Measurements from ENCODE around the gene AIP. TPM values are rescaled to one million over a fixed set of nuclear protein-coding genes. Genes with fewer than 3 reads are reported as not detected.
A peak's percentile ranks its signal among the peaks of the same experiment; 100 is the strongest.

Gene AIP
- total RNA-seq, 4 donors from 2014 or later = 65.4 to 87.5 (median 78.1) TPM

DNA sequence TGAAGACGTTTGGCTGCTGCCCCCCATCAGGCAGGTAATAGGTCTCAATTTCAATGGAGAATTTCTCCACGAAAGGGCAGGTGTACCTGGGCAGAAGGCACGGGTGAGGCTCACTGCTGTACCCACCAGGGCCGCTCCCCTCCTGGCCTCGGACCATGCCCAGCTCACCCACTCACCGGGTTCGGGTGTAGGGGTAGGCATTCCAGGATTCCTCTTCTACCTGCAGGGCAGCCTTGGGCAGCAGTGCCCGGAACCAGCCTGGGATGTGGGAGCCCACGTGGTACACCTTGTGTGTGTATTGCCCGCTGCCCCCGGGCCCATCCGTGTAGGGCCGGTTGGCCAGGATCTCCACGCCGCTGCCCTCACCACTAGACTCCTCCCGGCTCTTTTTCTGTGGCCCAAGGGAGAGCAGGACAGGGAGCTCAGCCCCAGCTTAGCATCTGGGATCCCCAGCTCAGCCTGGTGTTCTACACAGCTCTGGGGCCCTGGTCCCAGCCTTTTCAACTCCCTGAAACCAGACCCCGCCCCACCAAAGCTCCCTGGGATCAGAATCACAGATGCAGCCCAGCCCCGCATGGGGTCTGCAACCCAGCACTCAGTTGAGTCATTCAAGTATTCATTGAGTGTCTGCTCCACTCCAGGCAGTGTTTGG, 19.6 kb downstream of the AIP start:
- WGBS, 2 donors (ENCODE audit: low coverage in 1 of 2) = no CpG with 5 or more reads among the region's 18 CpGs
- Histone ChIP-seq H3K27ac (no peak overlapping the region), H3K9me3 (no peaks in the 10 kb centered on the region), H3K4me3 (no peak overlapping the region), H3K27me3 (peaks cover 32% of the 10 kb centered on the region), H3K36me3 (peaks cover 0 to 44% of the 10 kb centered on the region in 2 donors), H3K4me1 (peaks cover 0 to 46% (median 27%) of the 10 kb centered on the region in 3 donors)
- TF ChIP-seq CTCF (IDR thresholded peaks at IDR 0.05) (no peak), POLR2AphosphoS5 (IDR thresholded peaks at IDR 0.05) (no peak), POLR2A (IDR thresholded peaks at IDR 0.05) (no peak), EP300 (IDR thresholded peaks at IDR 0.05) (no peak)
- no peak for ATAC-seq

- WGBS, 2 donors (ENCODE audit: low coverage in 1 of 2) = 62 to 83% methylated on average over 4 to 8 of the region's 19 CpGs
- Histone ChIP-seq H3K36me3 (peaks cover 0 to 35% of the 10 kb centered on the region in 2 donors), H3K27me3 (peaks cover 32% of the 10 kb centered on the region), H3K4me3 (peak overlapping the region in 1 of 2 donors; percentile 67), H3K9me3 (no peaks in the 10 kb centered on the region), H3K4me1 (peaks cover 0 to 50% (median 30%) of the 10 kb centered on the region in 3 donors), H3K27ac (peak overlapping the region in 1 of 4 donors; percentile 98)
- no peak for ATAC-seq
- no peak for TF ChIP-seq CTCF (IDR thresholded peaks at IDR 0.05)
- no peak for TF ChIP-seq EP300 (IDR thresholded peaks at IDR 0.05)
- TF ChIP-seq POLR2AphosphoS5 (IDR thresholded peaks at IDR 0.05) = no peak
- TF ChIP-seq POLR2A (IDR thresholded peaks at IDR 0.05) = no peak
Observed at GRCh38 chr11:67503119-67504004, 20.5 kb downstream of the AIP start.

- Histone ChIP-seq H3K4me1 (peaks cover 0 to 57% (median 34%) of the 10 kb centered on the region in 3 donors), H3K27me3 (peaks cover 32% of the 10 kb centered on the region), H3K27ac (peak overlapping the region; percentile 60 to 100 (median 96)), H3K4me3 (peak overlapping the region; percentile 45 to 67), H3K9me3 (no peaks in the 10 kb centered on the region), H3K36me3 (peaks cover 0 to 29% of the 10 kb centered on the region in 2 donors)
- 0 to 3% methylated on average over 5 to 12 of the region's 101 CpGs for WGBS, 2 donors (ENCODE audit: low coverage in 1 of 2)
- no peak for TF ChIP-seq POLR2AphosphoS5 (IDR thresholded peaks at IDR 0.05)
- no peak for TF ChIP-seq CTCF (IDR thresholded peaks at IDR 0.05)
- no peak for TF ChIP-seq POLR2A (IDR thresholded peaks at IDR 0.05)
- no peak for TF ChIP-seq EP300 (IDR thresholded peaks at IDR 0.05)
- no peak for ATAC-seq
Observed at GRCh38 chr11:67504005-67504949, 21.5 kb downstream of the AIP start.

- no CpG with 5 or more reads among the region's 58 CpGs for WGBS, 2 donors (ENCODE audit: low coverage in 1 of 2)
- ATAC-seq = peak; percentile 4
- Histone ChIP-seq H3K9me3 (no peaks in the 10 kb centered on the region), H3K4me1 (peaks cover 0 to 58% (median 34%) of the 10 kb centered on the region in 3 donors), H3K4me3 (peak within 1 kb of the TSS; percentile 45 to 67), H3K27me3 (peaks cover 32% of the 10 kb centered on the region), H3K27ac (peak within 1 kb of the TSS; percentile 60 to 100 (median 96)), H3K36me3 (peaks cover 0 to 24% of the 10 kb centered on the region in 2 donors)
- TF ChIP-seq POLR2A (IDR thresholded peaks at IDR 0.05) = peak; percentile 29 to 32
- TF ChIP-seq CTCF (IDR thresholded peaks at IDR 0.05) = no peak
Observed at GRCh38 chr11:67504950-67505581, 22.2 kb downstream of the AIP start, which contains the start of gene PITPNM1. TSS of gene PITPNM1 (minus strand) at chr11:67505363. CDS start at chr11:67504180, 1,183 bp downstream.
